OCI-LY1 (cell line): ENCODE measurements around the gene RPH3AL.

Source experiments
- H2AFZ ChIP-seq: fragments of 200-600 bp; sonication (generic), shearing (Covaris generic); 2 replicates; pipeline ENCODE4 v1.6.0; 2014; ENCODE audit warnings: antibody characterized with exemption, mild to moderate bottlenecking, low read length
- H3F3A ChIP-seq: fragments of 200-600 bp; sonication (generic), shearing (Covaris generic); 2 replicates; pipeline ENCODE4 v1.6.0; 2014; ENCODE audit warnings: mild to moderate bottlenecking, antibody characterized with exemption, low read length, moderate library complexity; ENCODE audit not compliant: insufficient read depth
- H3K27ac ChIP-seq: fragments of 200-600 bp; sonication (generic); 2 replicates; pipeline ENCODE4 v1.5.1; 2014; ENCODE audit warnings: low read length, mixed run types, mild to moderate bottlenecking, low read depth; ENCODE audit not compliant: poor library complexity, severe bottlenecking
- H3K27me3 ChIP-seq: fragments of 200-600 bp; sonication (generic); 2 replicates; pipeline ENCODE4 v1.6.0; 2014; ENCODE audit warnings: antibody characterized with exemption, mild to moderate bottlenecking, low read length, moderate library complexity; ENCODE audit not compliant: insufficient read depth
- H3K36me3 ChIP-seq: fragments of 200-600 bp; sonication (generic); 2 replicates; pipeline ENCODE4 v1.6.1; 2014; ENCODE audit warnings: mild to moderate bottlenecking, antibody characterized with exemption, low read length, moderate library complexity, mixed read lengths; ENCODE audit not compliant: insufficient read depth
- H3K4me1 ChIP-seq: fragments of 200-600 bp; sonication (generic); 2 replicates; pipeline ENCODE4 v1.5.1; 2014; ENCODE audit warnings: mild to moderate bottlenecking, low read length, moderate library complexity; ENCODE audit not compliant: insufficient read depth, severe bottlenecking
- H3K4me2 ChIP-seq: fragments of 200-600 bp; sonication (generic), shearing (Covaris generic); 2 replicates; pipeline ENCODE4 v1.6.1; 2014; ENCODE audit warnings: low read length
- H3K4me3 ChIP-seq: fragments of 200-600 bp; sonication (generic); 2 replicates; pipeline ENCODE4 v1.5.1; 2014; ENCODE audit warnings: low read length, low read depth, mild to moderate bottlenecking, mixed read lengths; ENCODE audit not compliant: poor library complexity, severe bottlenecking
- H3K79me2 ChIP-seq: fragments of 200-600 bp; shearing (Covaris generic); 2 replicates; pipeline ENCODE4 v1.6.1; 2016; ENCODE audit warnings: mixed run types, low read length, mixed read lengths; ENCODE audit not compliant: insufficient read depth
- H3K9ac ChIP-seq: fragments of 200-600 bp; sonication (generic), shearing (Covaris generic); 2 replicates; pipeline ENCODE4 v1.6.1; 2014; ENCODE audit warnings: mild to moderate bottlenecking, low read length, mixed read lengths
- H3K9me2 ChIP-seq: fragments of 200-600 bp; sonication (generic), shearing (Covaris generic); 2 replicates; pipeline ENCODE4 v1.6.1; 2014; ENCODE audit warnings: low read depth, mild to moderate bottlenecking, low read length, mixed read lengths
- H3K9me3 ChIP-seq: fragments of 200-600 bp; shearing (Covaris generic); 2 replicates; pipeline ENCODE4 v1.6.1; 2014; ENCODE audit warnings: low read length, mixed read lengths
- H4K20me1 ChIP-seq: fragments of 200-600 bp; sonication (generic), shearing (Covaris generic); 2 replicates; pipeline ENCODE4 v1.6.0; 2016; ENCODE audit warnings: mild to moderate bottlenecking, low read length; ENCODE audit not compliant: insufficient read depth
- EZH2 ChIP-seq: fragments of 200-600 bp; sonication (generic), shearing (Covaris generic); IDR thresholded peaks from 2 replicates; pipeline ENCODE4 v1.8.0; 2017; ENCODE audit warnings: borderline replicate concordance, mixed run types, mild to moderate bottlenecking, antibody characterized with exemption, low read length, moderate library complexity, mixed read lengths
- TF ChIP-seq, protein P1 (sequence below): fragments of 200-600 bp; sonication (generic), shearing (Covaris generic); IDR thresholded peaks from 2 replicates; pipeline ENCODE4 v1.5.1; 2017; ENCODE audit warnings: mild to moderate bottlenecking, antibody characterized with exemption, low read length, moderate library complexity, mixed read lengths

Gene RPH3AL

DNA sequence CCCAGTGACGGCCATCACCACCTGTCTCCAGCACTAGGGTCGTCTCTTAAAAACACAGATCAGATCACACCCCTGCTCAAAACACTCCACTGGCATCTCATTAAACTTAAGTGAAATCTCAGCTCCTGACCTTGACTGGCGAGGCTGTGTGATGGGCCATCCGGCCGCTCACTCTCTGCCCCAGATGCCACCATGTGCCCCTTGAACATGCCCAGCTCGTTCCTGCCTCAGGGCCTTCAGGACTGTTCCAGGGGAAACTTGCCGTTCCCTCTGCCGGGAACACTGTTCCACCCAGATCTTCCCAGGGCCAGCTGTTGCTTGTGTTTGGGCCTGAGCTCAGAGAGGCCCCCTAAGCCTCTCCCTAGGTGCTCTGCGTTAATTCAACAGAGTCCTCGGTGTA lies 39.4 kb downstream of the RPH3AL start:
- Histone ChIP-seq H3K4me3 (no peak overlapping the region), H3K9me2 (no peaks in the 10 kb centered on the region), H3K4me1 (no peaks in the 10 kb centered on the region), H3K9ac (no peak overlapping the region), H3K4me2 (no peak overlapping the region), H2AFZ (no peak overlapping the region), H3K79me2 (no peaks in the 10 kb centered on the region), H3K27ac (no peak overlapping the region), H3K36me3 (no peaks in the 10 kb centered on the region), H3F3A (no peaks in the 10 kb centered on the region), H3K27me3 (no peaks in the 10 kb centered on the region), H4K20me1 (no peaks in the 10 kb centered on the region), H3K9me3 (no peaks in the 10 kb centered on the region)
- TF ChIP-seq EZH2 = no peak
- TF ChIP-seq, protein P1, sequence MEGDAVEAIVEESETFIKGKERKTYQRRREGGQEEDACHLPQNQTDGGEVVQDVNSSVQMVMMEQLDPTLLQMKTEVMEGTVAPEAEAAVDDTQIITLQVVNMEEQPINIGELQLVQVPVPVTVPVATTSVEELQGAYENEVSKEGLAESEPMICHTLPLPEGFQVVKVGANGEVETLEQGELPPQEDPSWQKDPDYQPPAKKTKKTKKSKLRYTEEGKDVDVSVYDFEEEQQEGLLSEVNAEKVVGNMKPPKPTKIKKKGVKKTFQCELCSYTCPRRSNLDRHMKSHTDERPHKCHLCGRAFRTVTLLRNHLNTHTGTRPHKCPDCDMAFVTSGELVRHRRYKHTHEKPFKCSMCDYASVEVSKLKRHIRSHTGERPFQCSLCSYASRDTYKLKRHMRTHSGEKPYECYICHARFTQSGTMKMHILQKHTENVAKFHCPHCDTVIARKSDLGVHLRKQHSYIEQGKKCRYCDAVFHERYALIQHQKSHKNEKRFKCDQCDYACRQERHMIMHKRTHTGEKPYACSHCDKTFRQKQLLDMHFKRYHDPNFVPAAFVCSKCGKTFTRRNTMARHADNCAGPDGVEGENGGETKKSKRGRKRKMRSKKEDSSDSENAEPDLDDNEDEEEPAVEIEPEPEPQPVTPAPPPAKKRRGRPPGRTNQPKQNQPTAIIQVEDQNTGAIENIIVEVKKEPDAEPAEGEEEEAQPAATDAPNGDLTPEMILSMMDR = no peak

DNA sequence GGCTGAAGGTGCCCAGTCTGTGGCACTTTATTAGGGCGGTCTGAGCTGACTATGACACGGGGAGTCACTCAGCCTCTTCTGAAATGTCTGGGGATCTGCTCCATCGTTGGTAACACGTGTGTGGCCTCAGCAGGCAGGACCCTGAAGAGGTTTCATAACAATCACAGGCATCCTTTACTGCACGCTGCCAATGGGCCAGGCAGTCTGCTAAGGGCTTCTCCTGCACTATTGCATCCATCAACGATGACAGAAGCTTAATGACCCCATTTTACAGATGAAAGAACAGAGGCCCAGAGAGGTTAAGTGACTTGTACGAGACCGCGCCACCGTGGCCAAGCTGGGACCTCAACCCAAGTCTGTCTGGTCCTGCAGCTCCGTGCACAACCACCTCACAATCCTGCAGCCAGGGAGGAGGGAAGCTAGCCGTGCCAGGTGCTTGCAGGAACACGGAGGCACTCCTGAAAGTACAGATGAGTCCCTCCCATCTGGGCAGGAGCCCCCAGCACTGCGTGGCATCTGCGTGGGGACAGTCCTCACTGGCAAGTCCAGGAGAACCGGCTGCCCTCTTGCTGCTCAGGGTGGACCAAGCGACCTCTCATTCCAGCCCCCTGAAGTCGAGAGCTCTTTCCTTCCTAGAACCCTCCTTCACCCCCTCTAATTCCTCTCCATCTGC lies 40.0 kb downstream of the RPH3AL start:
- H3K4me1 ChIP-seq = no peaks in the 10 kb centered on the region
- no peaks in the 10 kb centered on the region for H4K20me1 ChIP-seq
- H2AFZ ChIP-seq = no peak overlapping the region
- no peak overlapping the region for H3K4me3 ChIP-seq
- no peaks in the 10 kb centered on the region for H3K36me3 ChIP-seq
- H3K9me2 ChIP-seq = no peaks in the 10 kb centered on the region
- no peak overlapping the region for H3K9ac ChIP-seq
- H3K27ac ChIP-seq = no peak overlapping the region
- H3K27me3 ChIP-seq = no peaks in the 10 kb centered on the region
- no peak for TF ChIP-seq EZH2
- TF ChIP-seq, protein P1 = no peak
- no peaks in the 10 kb centered on the region for H3K79me2 ChIP-seq
- no peaks in the 10 kb centered on the region for H3F3A ChIP-seq
- no peak overlapping the region for H3K4me2 ChIP-seq
- no peaks in the 10 kb centered on the region for H3K9me3 ChIP-seq

DNA sequence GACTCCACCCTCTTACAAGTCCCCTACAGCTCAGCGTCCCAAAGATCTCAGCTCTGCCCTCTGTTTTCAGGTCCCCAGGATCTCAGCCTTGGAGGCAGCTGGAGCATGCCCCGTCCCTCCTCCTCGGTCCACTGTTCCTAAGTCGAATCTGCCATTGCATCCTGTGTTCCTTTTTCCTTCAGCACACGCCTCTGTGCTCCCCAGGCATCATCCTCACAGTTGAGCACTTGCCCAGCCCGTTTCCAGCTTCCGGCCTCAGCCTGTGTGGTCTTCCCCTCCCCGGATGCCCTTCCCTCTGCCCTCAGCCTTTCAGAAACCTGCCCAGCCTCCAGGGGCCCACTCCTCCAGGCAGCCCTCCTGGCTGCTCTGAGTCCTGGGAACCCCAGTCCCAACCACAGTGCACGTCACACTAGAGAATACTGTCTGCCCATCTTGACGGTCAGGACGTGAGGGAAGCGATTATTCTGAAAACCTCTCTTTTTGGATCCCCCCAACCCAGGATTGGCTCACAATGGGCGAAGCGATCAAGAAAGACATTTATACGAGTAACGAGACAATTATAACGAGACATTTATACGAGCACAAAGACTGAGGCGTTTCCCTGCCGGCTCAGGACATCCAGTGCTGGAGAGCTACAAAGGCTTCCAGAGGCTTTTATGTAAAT lies 41.4 kb downstream of the RPH3AL start:
- Histone ChIP-seq H3K79me2 (no peaks in the 10 kb centered on the region), H3K9me2 (no peaks in the 10 kb centered on the region), H3F3A (no peaks in the 10 kb centered on the region), H3K9ac (no peak overlapping the region), H3K36me3 (no peaks in the 10 kb centered on the region), H2AFZ (no peak overlapping the region), H3K27ac (no peak overlapping the region), H3K27me3 (no peaks in the 10 kb centered on the region), H4K20me1 (no peaks in the 10 kb centered on the region), H3K4me2 (no peak overlapping the region), H3K4me3 (no peak overlapping the region), H3K4me1 (no peaks in the 10 kb centered on the region), H3K9me3 (no peaks in the 10 kb centered on the region)
- TF ChIP-seq, protein P1 = no peak
- TF ChIP-seq EZH2 = no peak
